Epithelial cell of esophagus (primary cell): ENCODE results near the gene AACS.

Experiments used
- DNase-seq: peaks from one replicate; pipeline ENCODE4 v3.0.0; 2010; ENCODE audit warnings: low read depth
- H3K4me3 ChIP-seq: 2 replicates; pipeline ENCODE4 v1.5.1; 2011; ENCODE audit warnings: mild to moderate bottlenecking, low read length, control low read depth
- TF ChIP-seq, protein P1 (sequence below): IDR thresholded peaks from 2 replicates; pipeline ENCODE4 v1.5.1; 2011; ENCODE audit warnings: low read depth, mild to moderate bottlenecking, low read length, control low read depth, inconsistent platforms; ENCODE audit not compliant: insufficient read depth; ENCODE audit errors: missing control alignments

The AACS gene

GRCh38 chr12:125187780-125188741 is 122.8 kb downstream of the AACS start:
- H3K4me3 ChIP-seq = no peak overlapping the region
- no peak for DNase-seq
- TF ChIP-seq, protein P1, sequence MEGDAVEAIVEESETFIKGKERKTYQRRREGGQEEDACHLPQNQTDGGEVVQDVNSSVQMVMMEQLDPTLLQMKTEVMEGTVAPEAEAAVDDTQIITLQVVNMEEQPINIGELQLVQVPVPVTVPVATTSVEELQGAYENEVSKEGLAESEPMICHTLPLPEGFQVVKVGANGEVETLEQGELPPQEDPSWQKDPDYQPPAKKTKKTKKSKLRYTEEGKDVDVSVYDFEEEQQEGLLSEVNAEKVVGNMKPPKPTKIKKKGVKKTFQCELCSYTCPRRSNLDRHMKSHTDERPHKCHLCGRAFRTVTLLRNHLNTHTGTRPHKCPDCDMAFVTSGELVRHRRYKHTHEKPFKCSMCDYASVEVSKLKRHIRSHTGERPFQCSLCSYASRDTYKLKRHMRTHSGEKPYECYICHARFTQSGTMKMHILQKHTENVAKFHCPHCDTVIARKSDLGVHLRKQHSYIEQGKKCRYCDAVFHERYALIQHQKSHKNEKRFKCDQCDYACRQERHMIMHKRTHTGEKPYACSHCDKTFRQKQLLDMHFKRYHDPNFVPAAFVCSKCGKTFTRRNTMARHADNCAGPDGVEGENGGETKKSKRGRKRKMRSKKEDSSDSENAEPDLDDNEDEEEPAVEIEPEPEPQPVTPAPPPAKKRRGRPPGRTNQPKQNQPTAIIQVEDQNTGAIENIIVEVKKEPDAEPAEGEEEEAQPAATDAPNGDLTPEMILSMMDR = no peak

GRCh38 chr12:125189015-125189414 is 123.8 kb downstream of the AACS start:
- TF ChIP-seq, protein P1 = no peak
- DNase-seq = no peak
- no peak overlapping the region for H3K4me3 ChIP-seq

- TF ChIP-seq, protein P1 = no peak
- no peak for DNase-seq
- H3K4me3 ChIP-seq = no peak overlapping the region
These were observed 124.3 kb downstream of the AACS start for GRCh38 chr12:125189502-125189901.

DNA sequence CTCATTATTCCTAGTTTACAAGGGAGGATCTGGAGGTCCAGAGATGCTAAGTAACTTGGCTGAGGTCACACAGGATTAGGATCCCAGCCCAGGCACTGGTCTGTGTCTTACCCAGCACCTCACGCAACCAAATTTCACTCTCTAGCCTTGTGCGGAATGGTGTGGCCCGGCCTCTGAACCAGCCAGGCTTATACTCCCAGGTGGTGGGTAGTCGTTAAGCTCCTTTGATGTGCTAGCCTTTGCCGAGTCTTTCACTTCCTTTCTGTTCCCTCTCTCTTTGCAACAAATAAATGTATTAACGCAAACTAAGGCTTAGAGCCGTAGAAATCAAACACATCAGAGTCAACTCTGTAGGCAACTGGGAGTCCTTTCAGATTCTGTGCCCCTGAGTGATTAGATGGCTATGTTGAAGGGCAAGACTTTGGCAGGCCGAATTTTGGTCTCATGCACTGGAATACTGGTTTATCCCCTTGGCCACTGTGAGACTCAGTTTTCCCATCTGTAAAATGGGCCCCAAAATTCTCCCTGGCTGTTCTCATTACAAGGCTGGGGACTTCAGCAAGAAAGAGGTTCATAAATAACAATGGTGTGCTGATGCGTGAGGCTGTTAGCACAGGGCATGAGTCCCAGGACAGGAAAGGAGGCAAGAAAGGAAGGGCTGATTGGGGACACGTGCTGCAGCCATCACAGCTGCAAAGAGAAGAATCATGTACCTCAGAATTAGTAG is 126.3 kb downstream of the AACS start:
- H3K4me3 ChIP-seq = no peak overlapping the region
- DNase-seq = no peak
- TF ChIP-seq, protein P1 = no peak

DNA sequence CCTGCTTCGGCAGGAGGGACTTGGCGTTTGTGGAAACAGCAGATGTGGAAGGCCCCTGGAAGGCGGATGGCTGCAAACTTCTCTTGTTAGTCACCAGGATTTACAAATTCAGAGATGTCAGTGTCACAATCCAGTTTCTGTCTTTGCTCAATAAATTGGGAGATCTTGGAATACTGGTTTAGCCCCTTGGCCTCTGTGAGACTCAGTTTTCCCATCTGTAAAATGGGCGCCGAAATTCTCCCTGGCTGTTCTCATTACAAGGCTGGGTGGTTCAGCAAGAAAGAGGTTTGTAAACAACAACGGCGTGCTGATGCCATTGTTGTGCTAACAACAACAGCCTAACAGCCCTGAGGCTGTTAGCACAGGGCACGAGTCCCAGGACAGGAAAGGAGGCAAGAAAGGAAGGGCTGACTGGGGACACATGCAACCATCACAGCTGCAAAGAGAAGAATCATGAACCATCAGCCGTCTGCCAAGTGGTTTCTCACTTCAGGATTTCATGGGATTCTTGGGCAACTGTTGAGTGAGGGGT is 127.5 kb downstream of the AACS start:
- no peak for DNase-seq
- TF ChIP-seq, protein P1 = no peak
- no peak overlapping the region for H3K4me3 ChIP-seq
